ENCODE results near the gene HRH1.
A peak's percentile ranks its signal among the peaks of the same experiment; 100 is the strongest.

HRH1 gene

DNA sequence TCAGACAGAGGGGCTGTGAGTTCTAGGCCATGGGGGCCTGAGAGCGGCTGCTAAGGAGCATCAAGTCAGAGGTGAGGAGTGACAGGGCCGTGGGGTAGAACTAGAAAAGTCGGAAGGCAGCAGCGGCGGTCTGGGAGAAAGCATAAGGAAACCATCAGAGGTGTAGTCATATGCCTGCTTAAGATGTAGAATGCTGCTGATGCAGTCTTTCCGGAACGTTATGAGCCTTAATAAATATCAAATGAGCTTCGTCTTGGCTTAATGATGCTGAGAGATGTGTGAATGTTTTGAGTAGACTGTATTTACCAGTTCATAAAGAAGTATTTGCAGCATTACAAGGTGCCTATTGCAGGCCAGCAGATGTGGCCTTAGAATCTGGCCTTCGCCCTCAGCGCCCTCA is 133.1 kb downstream of the HRH1 start:
- DNase-seq: no peak

DNA sequence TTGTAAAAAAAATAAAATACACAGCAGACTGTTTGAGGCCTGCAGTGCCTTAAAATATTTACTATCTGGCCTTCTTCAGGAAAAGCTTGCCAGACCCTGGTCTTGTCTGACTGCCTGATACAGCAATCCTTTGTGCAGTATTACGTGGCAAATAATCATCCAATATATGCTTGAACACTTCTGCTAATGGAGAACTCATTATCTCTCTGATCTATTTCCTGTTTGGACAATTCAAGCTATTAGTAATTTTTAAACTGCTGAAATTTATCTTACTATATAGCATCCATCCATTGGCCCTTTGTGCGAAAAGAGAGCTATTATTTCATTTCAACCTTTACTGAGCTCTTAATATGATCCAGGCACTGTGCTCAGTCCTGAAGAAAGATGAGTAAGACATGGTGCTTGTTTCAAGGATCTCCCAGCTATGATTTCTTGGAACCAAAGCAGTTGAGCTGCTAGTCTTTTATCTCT is 133.8 kb downstream of the HRH1 start:
- no peak for DNase-seq

DNA sequence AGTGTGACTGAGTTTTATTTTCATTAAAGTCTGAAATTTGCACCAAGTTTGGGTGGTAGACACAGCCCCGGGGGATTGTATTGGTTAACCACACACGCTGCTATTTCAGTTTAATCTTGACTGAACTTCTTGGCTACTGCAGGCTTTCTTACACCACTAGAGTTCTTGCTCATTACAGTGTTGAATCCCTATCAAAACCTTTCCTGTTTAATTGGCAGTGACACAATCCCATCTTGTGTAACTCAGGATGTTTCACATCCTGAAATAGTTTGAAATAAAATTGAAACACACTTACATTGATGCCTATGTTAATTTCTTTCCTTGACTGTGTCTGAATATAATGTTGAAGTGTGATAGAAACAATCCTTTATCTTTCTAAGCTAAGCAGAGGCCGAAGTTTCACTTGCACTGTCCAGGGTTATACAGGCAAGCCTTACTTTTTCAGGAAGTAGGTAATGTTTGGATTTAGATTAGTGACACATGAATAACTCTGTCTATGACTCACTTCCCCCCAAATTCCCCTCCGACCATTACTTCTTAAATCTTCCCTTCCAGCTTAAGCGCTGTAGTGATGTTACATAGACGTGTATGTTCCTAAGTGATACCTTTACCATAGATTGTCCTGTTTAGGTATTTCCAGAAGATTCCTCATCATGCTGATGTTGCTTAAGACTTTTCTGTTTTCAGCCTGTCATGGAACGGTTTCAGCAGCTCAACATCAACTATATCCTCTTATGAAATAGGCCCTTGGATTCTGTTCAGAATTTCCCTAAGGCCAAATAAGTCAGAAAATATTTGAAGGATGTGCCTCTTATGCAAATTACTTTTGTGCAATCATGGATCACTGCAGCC is 134.7 kb downstream of the HRH1 start:
- DNase-seq: peak; percentile 51

DNA sequence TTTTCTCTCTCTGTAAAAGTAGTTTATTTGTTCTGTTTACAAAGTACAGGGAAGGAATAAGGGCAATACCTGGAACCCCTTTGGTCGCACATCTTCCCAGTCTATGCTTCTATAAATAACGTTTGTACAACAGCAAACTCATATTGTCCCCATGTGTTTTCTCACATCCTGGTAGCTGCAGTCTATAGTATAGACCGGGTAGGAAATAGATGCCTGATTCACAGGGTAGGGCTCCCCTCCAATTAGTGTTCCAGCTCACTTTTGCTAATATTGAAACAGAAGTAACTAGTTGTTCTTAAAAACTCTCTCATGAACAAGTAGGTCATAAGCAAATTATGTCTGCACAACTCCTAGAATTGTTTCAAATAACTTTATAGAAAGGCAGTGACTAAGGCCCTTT is 135.6 kb downstream of the HRH1 start:
- DNase-seq: peak; percentile 57

DNA sequence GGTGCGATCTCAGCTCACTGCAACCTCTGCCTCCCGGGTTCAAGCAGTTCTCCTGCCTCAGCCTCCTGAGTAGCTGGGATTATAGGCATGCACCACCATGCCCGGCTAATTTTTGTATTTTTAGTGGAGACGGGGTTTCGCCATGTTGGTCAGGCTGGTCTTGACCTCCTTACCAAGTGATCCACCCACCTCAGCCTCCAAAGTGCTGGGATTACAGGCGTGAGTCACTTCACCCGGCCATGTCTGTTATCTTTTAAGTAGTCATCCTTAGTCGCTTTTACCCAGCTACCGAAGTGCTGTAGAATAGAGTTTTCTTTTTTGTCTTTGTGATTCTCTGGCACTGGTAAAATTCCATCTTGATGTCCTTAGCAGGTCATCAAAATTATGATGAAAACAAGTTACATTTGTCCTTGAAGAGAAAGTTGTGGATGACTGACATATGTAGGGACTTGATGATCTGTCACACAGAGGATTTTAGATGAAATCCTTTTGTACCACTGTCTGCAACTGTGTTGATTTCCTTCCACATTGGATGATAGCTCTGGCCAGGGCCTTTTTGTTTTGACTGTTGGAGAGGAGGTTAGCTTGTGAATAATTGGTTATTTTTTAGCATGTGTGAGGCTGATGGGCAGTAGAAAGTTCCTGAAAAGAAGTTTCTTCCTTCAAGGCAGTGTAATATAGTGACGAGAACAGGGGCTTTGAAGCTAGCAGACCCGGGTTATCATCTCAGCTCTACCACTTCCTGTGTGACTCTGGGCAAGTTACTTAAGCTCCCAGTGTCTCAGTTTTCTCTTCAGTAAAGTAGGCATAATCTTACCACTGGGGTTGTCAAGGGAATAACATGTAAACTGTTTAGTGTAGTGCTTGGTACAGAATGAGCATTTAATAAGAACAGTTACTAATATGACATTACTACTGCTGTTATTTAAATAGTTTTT is 136.7 kb downstream of the HRH1 start:
- peak; percentile 69 for DNase-seq

DNA sequence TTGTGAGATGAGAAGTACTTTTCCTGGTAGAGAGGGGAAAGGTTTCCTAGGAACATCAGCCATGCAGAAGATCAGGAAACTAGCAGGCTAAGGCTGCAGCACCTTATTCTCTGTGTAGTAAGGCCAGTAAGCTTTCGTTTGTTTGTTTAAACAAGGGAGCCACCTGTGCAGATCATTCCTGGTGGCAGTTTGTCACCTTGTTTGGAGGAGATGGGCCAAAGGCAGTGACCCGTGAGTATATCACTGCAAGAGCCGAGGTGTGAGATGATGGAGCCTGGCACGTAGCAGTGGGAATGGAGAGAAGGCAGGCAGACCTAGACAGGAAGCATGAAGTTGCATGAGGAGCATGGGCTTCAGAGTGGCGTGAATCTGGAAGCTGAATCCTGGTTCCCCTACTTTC is 137.5 kb downstream of the HRH1 start:
- DNase-seq: no peak

DNA sequence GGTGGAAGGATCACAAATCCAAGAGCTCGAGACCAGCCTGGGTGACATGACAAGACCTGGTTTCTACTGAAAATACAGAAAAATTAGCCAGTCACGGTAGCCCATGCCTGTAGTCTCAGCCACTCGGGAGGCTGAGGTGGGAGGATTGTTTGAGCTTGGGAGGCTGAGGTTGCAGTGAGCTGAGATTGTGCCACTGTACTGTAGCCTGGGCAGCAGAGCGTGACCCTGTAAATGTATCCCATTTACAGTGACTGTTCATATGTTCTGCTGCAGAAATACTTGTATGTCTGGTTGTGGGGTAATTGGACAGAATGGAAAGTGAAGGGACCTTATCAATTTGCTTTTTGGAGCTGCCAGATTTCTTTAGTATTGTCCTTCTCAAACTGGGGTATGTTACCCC is 142.8 kb downstream of the HRH1 start:
- DNase-seq: no peak

DNA sequence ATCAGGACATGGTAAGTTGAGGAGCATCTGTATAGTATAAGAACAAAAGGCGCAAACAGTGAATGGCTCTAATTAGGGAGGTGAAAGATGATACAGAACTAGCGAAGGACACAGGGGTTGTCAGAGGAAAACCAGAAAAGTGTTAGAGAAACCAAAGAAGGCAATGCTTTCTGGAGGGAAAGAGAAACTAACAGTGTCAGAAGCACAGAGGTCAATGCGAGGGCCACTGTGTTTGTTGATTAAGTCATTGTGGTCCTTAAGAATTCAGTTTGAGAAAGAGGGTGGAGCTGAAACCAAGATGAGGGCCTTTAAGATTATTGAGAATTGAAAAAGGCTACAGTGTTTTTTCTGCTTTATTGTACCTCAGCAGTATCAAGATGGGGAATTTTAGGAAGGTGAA is 146.7 kb downstream of the HRH1 start:
- DNase-seq: peak; percentile 41

DNA sequence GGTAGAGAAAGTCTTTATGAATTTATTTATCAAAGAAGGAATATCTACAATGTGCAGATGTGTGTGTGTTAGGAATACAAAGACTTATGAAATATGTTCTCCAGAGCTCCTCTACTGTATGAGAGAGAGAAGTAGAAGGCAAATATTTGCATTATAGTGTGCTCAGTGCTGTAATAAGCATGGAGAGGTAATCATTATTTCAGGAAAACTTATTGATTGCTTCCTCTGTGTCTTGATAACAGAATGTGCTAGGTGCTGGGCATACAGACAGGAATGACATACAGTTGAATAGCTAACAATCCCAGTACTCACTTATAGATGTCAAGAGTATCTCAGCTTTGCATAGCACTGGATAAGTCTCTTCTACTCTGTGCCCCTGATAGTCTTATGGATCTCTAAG is 148.2 kb downstream of the HRH1 start:
- DNase-seq: no peak

DNA sequence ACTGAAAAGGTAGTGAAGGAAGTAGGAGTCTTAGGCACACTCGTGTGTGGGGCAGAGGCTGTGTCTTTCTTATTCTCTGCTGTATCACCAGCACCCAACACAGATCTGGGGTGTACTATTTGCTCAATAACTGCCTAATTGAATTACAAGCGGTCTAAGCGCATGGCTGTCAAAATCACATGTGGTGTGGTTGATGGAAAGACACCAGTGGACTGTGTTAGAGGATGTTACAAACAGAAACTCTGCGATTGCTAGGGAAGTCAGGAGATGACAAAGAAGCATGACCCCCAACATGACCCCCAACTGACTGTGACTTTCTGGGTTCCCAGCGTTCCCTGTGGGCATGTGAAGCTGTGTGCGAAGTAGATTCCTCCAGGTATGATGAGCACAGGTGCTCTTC is 149.9 kb downstream of the HRH1 start:
- no peak for DNase-seq

DNA sequence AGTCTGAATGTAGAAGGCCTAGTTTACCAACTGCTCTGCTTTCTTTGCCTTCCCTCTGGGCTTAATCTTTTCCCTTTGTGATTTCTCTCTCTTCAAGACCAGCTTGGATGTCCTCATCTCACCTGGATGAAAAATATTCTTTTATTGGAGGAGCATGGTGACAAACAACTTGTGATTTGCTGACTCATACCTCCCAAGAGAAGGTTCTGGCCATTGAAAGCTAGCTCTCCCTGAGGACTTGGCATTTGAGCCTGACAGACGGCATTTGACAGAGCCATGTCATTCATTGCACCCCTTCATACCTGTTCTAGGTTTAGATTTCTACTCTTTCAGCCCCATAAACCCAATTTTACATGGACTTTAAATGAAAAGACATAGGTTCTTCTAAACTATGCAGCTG is 151.2 kb downstream of the HRH1 start:
- no peak for DNase-seq

DNA sequence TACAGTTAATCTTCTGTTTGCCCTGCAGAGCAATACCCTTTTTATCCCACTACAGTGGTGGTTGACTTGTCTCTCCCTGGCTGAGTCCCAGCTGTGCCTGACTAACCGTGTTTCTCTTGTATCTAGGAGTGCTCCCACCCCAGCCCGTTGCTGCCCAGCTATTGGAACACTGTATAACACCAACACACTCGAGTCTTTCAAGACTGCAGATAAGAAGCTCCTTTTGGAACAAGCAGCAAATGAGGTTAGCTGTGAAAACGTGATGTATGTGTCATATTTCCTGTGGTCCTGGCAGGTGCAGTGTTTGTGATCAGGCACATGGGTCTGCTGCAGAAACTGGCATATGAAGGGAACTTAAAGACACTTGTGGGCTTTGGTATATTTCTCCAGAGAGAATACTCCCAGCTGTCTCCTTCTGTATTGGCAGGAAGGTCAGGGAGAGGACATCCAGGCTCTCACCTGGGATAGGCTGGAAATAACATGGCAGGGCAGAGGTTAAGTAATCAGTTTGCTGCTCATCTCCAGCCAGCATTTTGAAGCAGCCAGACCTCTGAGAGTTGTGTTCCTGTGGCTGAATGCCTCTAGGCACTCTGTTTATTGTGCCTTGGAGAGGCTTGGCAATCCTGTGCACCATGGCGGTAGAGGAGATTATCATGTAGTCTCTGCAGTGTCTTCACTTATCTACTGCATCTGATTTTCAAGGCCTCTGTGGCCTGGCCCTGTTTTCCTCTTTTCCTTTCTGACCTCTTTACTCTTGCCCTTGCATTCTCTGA is 152.7 kb downstream of the HRH1 start:
- DNase-seq: peak; percentile 74

DNA sequence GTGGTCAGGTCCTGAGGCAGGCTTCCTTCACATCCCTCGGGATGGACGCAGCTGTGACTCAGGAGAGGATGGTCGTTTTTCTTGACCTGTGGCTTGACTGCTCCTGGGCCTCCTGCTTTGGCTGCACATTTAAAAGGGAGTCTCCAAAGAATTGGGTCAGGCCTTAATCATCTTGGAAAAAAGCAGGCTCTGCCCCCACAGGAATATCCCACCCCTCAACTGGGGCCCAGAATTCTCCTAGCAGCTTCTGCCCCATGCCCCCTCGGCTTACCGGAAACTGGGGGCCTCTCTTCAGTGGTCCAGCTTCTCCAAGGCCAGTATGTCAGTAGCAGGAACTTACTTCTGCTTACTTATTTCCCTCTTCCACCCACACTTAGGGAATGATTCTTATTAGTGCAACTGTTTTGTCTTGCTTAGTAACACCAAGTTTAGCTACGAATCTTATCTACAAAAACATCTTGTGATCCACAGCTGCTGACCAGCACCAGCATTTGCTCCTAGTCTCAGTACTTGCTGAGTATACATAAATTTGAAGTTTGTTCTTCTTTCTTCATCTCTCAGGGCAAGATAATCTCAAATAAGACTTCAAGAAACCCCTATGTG is 153.6 kb downstream of the HRH1 start:
- DNase-seq: no peak

DNA sequence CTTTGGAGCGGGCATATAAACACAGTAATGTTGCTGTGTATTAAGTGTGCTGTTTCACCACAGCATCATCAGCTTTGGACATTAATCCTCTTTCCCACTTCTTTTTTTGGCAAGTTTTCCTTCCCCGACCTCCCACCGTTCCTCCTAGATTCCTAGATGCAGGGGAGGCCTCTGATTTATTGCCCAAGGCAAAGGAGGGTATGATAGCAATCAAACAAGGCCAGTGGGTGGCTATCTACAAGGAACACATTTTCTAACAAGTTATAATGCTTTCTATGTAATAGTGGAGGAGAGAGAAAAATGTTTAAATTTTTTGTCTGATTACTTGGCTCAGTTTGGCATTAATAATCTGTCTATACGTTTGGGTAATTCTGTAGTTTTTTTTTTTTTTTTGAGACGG is 156.0 kb downstream of the HRH1 start:
- DNase-seq: no peak

DNA sequence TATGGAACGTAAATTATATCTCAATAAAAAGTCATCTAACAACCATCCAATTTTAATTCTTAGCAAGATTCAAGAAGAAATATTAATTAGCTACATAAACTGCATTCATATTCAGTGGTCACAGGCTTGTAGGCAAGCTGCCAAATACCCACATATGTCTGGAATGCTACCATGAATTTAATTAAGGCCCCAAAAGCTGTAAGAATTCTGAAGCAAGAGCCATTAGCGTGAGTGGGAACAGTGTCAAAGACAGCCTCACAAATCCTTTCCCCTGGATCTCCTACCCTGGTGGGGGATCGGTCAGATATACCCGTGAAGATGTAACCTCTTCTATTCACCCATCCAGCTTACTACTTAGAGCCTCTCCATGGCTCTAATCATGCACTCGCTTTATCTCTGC is 157.9 kb downstream of the HRH1 start:
- DNase-seq: no peak

Measured in activated CD4-positive, alpha-beta T cell treated with anti-CD3 and anti-CD28 coated beads, Interleukin-2, Interleukin-6, amounts not matched to agents 100 ng/mL and 50 ng/mL, durations not matched to agents 16 hours and 8 hours (primary cell).